ENCODE measurements around the gene IL16. TPM values are rescaled to one million over a fixed set of nuclear protein-coding genes. Genes with fewer than 3 reads are reported as not detected.

IL16 gene
- total and polyA plus RNA-seq, 4 donors, result 1.9 to 6.9 (median 4.4) TPM

Other genes with a start within 250 kb of the IL16 start
- 10 to 100 TPM; 15.3 to 16.4 TPM for gene MESD, start 207.1 kb upstream of the IL16 start, total RNA-seq
- gene MESD, start 207.1 kb upstream of the IL16 start, polyA plus RNA-seq, result 10 to 100 TPM; 17.7 to 24.0 TPM
- gene TLNRD1, start 196.0 kb upstream of the IL16 start, total RNA-seq, result 1 to 10 TPM; 3.5 to 5.8 TPM
- gene TLNRD1, start 196.0 kb upstream of the IL16 start, polyA plus RNA-seq, result 1 to 10 TPM; 1.1 to 3.0 TPM
- gene CFAP161, start 62.6 kb upstream of the IL16 start, total RNA-seq, result under 1 TPM; 0.75 to 0.84 TPM
- not detected for gene CFAP161, start 62.6 kb upstream of the IL16 start, polyA plus RNA-seq
- 10 to 100 TPM in 1 of 2 donors, 1 to 10 TPM in 1; 1.1 to 45.3 TPM for gene STARD5, start 127.3 kb downstream of the IL16 start, total RNA-seq
- 10 to 100 TPM; 26.1 to 47.0 TPM for gene STARD5, start 127.3 kb downstream of the IL16 start, polyA plus RNA-seq
- gene TMC3, start 177.3 kb downstream of the IL16 start, total RNA-seq, result not detected
- gene TMC3, start 177.3 kb downstream of the IL16 start, polyA plus RNA-seq, result under 1 TPM; 0.02 to 0.13 TPM

All from liver (tissue), 4 donors.